ENCODE measurements around the gene IFIT1B.

DNA sequence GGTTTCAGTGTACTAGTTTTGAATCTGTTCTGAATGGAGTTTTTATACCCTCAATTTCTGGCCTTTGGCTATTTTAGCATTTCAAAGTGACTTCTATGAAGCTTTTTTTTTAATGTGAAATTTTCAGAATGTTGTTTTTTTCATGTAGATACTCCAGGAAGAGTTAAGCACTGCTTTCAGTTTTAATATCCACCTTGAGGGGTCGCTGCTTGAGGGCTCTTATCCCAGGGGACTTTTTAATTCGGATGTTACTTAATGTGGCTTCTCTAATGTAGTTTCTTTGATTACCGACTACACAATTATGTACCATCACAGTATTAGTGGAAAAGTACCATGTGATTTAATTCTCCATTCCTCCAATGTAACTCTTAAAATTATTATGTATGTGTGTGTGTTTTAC, 41.7 kb downstream of the IFIT1B start:
- TF ChIP-seq, protein P1, sequence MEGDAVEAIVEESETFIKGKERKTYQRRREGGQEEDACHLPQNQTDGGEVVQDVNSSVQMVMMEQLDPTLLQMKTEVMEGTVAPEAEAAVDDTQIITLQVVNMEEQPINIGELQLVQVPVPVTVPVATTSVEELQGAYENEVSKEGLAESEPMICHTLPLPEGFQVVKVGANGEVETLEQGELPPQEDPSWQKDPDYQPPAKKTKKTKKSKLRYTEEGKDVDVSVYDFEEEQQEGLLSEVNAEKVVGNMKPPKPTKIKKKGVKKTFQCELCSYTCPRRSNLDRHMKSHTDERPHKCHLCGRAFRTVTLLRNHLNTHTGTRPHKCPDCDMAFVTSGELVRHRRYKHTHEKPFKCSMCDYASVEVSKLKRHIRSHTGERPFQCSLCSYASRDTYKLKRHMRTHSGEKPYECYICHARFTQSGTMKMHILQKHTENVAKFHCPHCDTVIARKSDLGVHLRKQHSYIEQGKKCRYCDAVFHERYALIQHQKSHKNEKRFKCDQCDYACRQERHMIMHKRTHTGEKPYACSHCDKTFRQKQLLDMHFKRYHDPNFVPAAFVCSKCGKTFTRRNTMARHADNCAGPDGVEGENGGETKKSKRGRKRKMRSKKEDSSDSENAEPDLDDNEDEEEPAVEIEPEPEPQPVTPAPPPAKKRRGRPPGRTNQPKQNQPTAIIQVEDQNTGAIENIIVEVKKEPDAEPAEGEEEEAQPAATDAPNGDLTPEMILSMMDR (IDR thresholded peaks at IDR 0.05): peak; percentile 20 to 56 (median 37)
- TF ChIP-seq POLR2A (IDR thresholded peaks at IDR 0.05): no peak

Measured in heart left ventricle (tissue), 13 donors.